Measurements from ENCODE around the gene MCTP2.

The MCTP2 gene

GRCh38 chr15:94352636-94353487 is 121.5 kb downstream of the MCTP2 start:
- DNase-seq (ENCODE audit: insufficient read length, low spot score) (no peak), FAIRE-seq (no peak)
- TF ChIP-seq POLR2A (IDR thresholded peaks at IDR 0.05; ENCODE audit: low read depth, low read length) = no peak

GRCh38 chr15:94353488-94353820 is 122.1 kb downstream of the MCTP2 start:
- FAIRE-seq (no peak), DNase-seq (ENCODE audit: insufficient read length, low spot score) (no peak)
- TF ChIP-seq POLR2A (IDR thresholded peaks at IDR 0.05; ENCODE audit: low read depth, low read length) = no peak

- TF ChIP-seq POLR2A (IDR thresholded peaks at IDR 0.05; ENCODE audit: low read depth, low read length) = no peak
- FAIRE-seq (no peak), DNase-seq (ENCODE audit: insufficient read length, low spot score) (no peak)
These were observed 123.3 kb downstream of the MCTP2 start for GRCh38 chr15:94354655-94355054.

GRCh38 chr15:94359716-94360115 is 128.4 kb downstream of the MCTP2 start:
- TF ChIP-seq POLR2A (IDR thresholded peaks at IDR 0.05; ENCODE audit: low read depth, low read length) = no peak
- no peak for FAIRE-seq

GRCh38 chr15:94360251-94360685 is 128.9 kb downstream of the MCTP2 start:
- no peak for FAIRE-seq
- no peak for DNase-seq (ENCODE audit: insufficient read length, low spot score)
- TF ChIP-seq POLR2A (IDR thresholded peaks at IDR 0.05; ENCODE audit: low read depth, low read length) = no peak

More at GRCh38 chr15:94359716-94360115, 128.4 kb downstream of the MCTP2 start:
- DNase-seq (ENCODE audit: insufficient read length, low spot score) = no peak

- no peak for FAIRE-seq
- no peak for TF ChIP-seq POLR2A (IDR thresholded peaks at IDR 0.05; ENCODE audit: low read depth, low read length)
- no peak for DNase-seq (ENCODE audit: insufficient read length, low spot score)
These were observed 131.2 kb downstream of the MCTP2 start for GRCh38 chr15:94362385-94363092.

GRCh38 chr15:94363382-94363781 is 132.0 kb downstream of the MCTP2 start:
- FAIRE-seq (no peak), DNase-seq (ENCODE audit: insufficient read length, low spot score) (no peak)
- no peak for TF ChIP-seq POLR2A (IDR thresholded peaks at IDR 0.05; ENCODE audit: low read depth, low read length)

- no peak for DNase-seq (ENCODE audit: insufficient read length, low spot score)
- no peak for TF ChIP-seq POLR2A (IDR thresholded peaks at IDR 0.05; ENCODE audit: low read depth, low read length)
- no peak for FAIRE-seq
These were observed 135.4 kb downstream of the MCTP2 start for GRCh38 chr15:94366781-94367180.

- FAIRE-seq (no peak), DNase-seq (ENCODE audit: insufficient read length, low spot score) (no peak)
- TF ChIP-seq POLR2A (IDR thresholded peaks at IDR 0.05; ENCODE audit: low read depth, low read length) = no peak
These were observed 136.6 kb downstream of the MCTP2 start for GRCh38 chr15:94367726-94368535.

GRCh38 chr15:94370206-94370935 is 139.0 kb downstream of the MCTP2 start:
- TF ChIP-seq POLR2A (IDR thresholded peaks at IDR 0.05; ENCODE audit: low read depth, low read length) = no peak
- DNase-seq (ENCODE audit: insufficient read length, low spot score) (no peak), FAIRE-seq (no peak)

- TF ChIP-seq POLR2A (IDR thresholded peaks at IDR 0.05; ENCODE audit: low read depth, low read length) = no peak
- no peak for DNase-seq (ENCODE audit: insufficient read length, low spot score)
- FAIRE-seq = no peak
These were observed 139.6 kb downstream of the MCTP2 start for GRCh38 chr15:94370936-94371285.

- TF ChIP-seq POLR2A (IDR thresholded peaks at IDR 0.05; ENCODE audit: low read depth, low read length) = no peak
- FAIRE-seq (no peak), DNase-seq (ENCODE audit: insufficient read length, low spot score) (no peak)
These were observed 141.5 kb downstream of the MCTP2 start for GRCh38 chr15:94372821-94373220.

- DNase-seq (ENCODE audit: insufficient read length, low spot score) (no peak), FAIRE-seq (no peak)
- no peak for TF ChIP-seq POLR2A (IDR thresholded peaks at IDR 0.05; ENCODE audit: low read depth, low read length)
These were observed 144.6 kb downstream of the MCTP2 start for GRCh38 chr15:94375997-94376396.
